BE2C (cell line): Measurements from ENCODE around the gene PLEKHM3.

Experiments used
- DNase-seq: peaks from one replicate; pipeline ENCODE4 v3.0.0-alpha.2; 2020
- H3K27me3 ChIP-seq: fragments of 250-450 bp; sonication (Bioruptor Pico); 2 replicates; pipeline ENCODE4 v1.5.1; 2020; ENCODE audit warnings: mild to moderate bottlenecking
- H3K36me3 ChIP-seq: fragments of 250-450 bp; sonication (Bioruptor Pico); 2 replicates; pipeline ENCODE4 v1.5.1; 2020; ENCODE audit warnings: mild to moderate bottlenecking
- H3K4me1 ChIP-seq: fragments of 250-450 bp; sonication (Bioruptor Pico); 2 replicates; pipeline ENCODE4 v1.5.1; 2020
- H3K4me3 ChIP-seq: 2 replicates; pipeline ENCODE4 v1.5.1; 2011; ENCODE audit warnings: low read depth, low read length
- H3K9me3 ChIP-seq: fragments of 250-450 bp; sonication (Bioruptor Pico); 2 replicates; pipeline ENCODE4 v1.5.1; 2020
- TF ChIP-seq, protein P1 (sequence below): IDR thresholded peaks from 2 replicates; pipeline ENCODE4 v1.5.1; 2012; ENCODE audit warnings: mild to moderate bottlenecking, low read depth, low read length

Gene PLEKHM3

DNA sequence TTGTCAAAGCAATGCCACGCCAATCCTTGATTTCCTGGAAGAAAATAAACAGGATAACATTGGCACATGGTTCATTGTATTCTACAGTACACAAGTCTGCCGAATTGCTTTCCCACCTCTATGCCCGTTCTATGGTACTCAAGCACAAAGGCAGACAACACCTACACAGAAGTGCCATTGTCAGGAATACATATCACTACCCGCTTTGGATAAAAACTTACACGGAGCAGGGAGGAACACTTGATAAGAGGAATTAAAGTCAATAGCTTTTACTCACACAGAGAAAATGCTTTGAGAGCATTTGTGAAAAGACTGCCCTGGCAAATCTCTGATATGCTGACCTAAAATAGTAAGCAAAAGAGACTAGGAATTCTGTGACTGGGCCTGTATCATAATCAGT lies 23.4 kb downstream of the PLEKHM3 start:
- Histone ChIP-seq H3K4me1 (peaks cover 4% of the 10 kb centered on the region; the same call in 1 of the 2 replicates), H3K36me3 (no peaks in the 10 kb centered on the region; the same call in 1 of the 2 replicates), H3K4me3 (no peak overlapping the region), H3K27me3 (no peaks in the 10 kb centered on the region), H3K9me3 (no peaks in the 10 kb centered on the region)
- TF ChIP-seq, protein P1, sequence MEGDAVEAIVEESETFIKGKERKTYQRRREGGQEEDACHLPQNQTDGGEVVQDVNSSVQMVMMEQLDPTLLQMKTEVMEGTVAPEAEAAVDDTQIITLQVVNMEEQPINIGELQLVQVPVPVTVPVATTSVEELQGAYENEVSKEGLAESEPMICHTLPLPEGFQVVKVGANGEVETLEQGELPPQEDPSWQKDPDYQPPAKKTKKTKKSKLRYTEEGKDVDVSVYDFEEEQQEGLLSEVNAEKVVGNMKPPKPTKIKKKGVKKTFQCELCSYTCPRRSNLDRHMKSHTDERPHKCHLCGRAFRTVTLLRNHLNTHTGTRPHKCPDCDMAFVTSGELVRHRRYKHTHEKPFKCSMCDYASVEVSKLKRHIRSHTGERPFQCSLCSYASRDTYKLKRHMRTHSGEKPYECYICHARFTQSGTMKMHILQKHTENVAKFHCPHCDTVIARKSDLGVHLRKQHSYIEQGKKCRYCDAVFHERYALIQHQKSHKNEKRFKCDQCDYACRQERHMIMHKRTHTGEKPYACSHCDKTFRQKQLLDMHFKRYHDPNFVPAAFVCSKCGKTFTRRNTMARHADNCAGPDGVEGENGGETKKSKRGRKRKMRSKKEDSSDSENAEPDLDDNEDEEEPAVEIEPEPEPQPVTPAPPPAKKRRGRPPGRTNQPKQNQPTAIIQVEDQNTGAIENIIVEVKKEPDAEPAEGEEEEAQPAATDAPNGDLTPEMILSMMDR = no peak
- DNase-seq = no peak

DNA sequence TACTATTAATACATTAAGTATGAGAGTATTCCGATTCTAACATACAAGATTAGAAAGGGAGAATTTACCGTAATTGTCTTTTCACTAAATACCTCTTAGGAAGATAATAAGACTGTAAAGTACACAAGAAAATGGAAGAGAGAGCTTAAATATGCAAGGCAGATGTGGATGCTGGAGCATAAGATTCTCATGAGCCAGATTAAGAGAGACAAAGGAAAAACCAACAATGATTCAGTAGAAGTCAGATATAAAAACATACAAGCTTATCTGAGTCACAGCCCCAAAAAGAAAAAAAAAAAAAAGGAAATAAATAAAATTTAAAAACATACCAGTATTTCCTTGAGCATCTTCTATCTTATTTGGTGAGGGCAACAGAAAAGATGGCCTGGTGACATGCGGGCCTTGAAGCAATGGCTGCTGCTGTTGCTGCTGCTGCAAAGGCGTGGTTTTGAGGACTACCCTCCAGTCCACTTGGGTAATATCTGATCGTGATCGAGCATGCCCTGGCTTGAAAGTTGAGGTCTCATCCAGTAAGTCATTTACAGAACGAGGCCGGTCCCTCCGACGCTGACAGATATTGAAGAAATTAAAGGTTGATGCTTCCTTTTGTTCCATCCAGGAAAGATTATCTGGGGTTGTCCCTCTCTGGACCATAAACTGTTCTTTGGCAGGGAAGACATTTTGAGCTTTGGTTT lies 24.5 kb downstream of the PLEKHM3 start:
- H3K27me3 ChIP-seq = no peaks in the 10 kb centered on the region
- TF ChIP-seq, protein P1 = no peak
- peaks cover 4% of the 10 kb centered on the region; the same call in 1 of the 2 replicates for H3K4me1 ChIP-seq
- H3K36me3 ChIP-seq = no peaks in the 10 kb centered on the region; the same call in 1 of the 2 replicates
- no peak overlapping the region for H3K4me3 ChIP-seq
- DNase-seq = no peak
- no peaks in the 10 kb centered on the region for H3K9me3 ChIP-seq

DNA sequence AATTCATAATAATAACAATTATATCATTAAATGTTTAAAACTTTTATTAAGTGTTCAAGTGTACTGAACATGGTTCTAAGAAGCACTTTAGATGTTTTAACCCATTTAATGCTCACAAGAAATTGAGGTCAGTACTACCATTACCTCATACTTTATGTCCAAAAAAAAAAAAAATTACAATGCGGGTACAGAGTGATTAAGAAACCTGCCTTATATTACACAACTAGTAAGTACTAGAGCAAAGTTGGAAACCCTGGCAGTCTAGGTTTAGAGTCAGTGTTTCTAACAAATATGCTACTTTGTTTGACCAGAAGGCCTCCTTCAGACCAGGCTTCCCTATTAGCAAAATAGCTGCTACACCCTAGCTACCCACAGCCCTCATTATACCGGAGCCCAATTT lies 28.5 kb downstream of the PLEKHM3 start:
- Histone ChIP-seq H3K9me3 (no peaks in the 10 kb centered on the region), H3K4me1 (no peaks in the 10 kb centered on the region), H3K27me3 (no peaks in the 10 kb centered on the region), H3K36me3 (no peaks in the 10 kb centered on the region), H3K4me3 (no peak overlapping the region)
- TF ChIP-seq, protein P1 = no peak
- DNase-seq = no peak

DNA sequence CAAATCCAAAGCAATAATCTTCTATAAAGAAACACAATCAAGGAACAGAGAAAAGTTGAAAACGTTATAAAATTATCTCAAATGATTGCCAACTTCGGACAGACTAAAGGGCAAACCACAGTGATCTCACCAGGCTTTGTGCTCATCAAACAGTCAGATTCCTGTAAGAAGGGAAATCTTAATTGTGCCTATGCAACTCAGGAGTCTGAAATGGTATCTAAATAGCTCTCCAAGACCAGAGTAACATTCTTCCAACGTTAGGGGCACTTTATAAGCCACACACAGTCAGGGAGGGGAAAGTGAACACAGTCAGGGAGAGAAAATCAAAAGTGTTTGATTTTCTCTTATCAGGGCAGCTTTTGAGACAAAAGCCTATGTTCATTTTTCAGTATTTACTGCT lies 29.4 kb downstream of the PLEKHM3 start:
- no peaks in the 10 kb centered on the region for H3K36me3 ChIP-seq
- DNase-seq = no peak
- H3K4me1 ChIP-seq = no peaks in the 10 kb centered on the region
- H3K9me3 ChIP-seq = no peaks in the 10 kb centered on the region
- no peaks in the 10 kb centered on the region for H3K27me3 ChIP-seq
- no peak overlapping the region for H3K4me3 ChIP-seq
- TF ChIP-seq, protein P1 = no peak

DNA sequence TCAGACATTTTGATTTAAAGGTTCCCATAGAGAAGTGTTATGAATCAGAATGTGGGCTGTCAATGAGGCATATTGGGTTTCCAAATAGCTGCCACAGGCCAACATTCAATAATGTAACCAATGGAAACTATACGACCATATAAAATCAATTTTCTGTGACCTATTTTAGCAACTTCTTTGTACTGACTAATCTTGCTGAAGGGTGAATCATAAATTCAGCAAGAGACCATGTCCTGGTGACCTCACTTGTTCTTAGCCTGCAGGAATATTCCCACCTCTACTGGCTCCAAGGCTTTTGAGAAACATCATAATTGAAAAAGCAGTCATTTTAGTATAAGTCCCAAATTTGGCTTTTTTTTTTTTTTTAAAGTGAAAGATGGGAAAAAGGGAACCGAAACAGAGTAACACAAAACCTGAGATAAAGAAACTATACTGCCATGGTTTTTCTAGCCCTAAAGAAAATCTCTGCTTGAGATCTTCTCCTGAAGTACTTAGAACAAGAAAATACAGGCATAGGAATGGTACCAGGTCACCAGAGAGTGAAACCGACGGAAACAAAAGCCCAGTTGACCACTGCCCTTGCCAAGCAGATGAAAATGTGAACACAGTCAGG lies 32.1 kb downstream of the PLEKHM3 start:
- no peaks in the 10 kb centered on the region for H3K36me3 ChIP-seq
- no peaks in the 10 kb centered on the region for H3K9me3 ChIP-seq
- H3K4me1 ChIP-seq = no peaks in the 10 kb centered on the region
- TF ChIP-seq, protein P1 = no peak
- no peak for DNase-seq
- no peak overlapping the region for H3K4me3 ChIP-seq
- H3K27me3 ChIP-seq = no peaks in the 10 kb centered on the region

DNA sequence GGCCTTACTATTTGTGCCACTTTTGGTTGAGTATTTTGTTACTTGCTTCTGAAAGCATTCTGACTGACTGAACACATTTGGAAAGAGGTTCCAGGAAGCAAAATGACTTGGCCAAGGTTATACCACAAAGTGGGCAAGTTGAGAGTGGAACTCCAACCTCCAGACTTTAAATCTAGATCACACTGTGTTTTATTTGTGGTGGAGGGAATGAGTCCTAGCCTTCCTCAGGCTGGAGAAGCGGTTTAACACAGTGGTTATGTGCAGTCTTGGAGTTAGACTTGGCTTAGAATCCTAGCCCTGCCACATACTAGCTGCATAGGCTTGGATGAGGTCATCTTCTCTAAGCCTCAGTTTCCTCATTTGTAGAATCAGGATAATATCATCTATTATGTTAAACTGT lies 33.4 kb downstream of the PLEKHM3 start:
- TF ChIP-seq, protein P1 = no peak
- H3K9me3 ChIP-seq = no peaks in the 10 kb centered on the region
- no peak overlapping the region for H3K4me3 ChIP-seq
- DNase-seq = no peak
- no peaks in the 10 kb centered on the region for H3K36me3 ChIP-seq
- H3K27me3 ChIP-seq = no peaks in the 10 kb centered on the region
- H3K4me1 ChIP-seq = no peaks in the 10 kb centered on the region
